ENCODE measurements around the gene ADAMTS12.

ADAMTS12 gene

DNA sequence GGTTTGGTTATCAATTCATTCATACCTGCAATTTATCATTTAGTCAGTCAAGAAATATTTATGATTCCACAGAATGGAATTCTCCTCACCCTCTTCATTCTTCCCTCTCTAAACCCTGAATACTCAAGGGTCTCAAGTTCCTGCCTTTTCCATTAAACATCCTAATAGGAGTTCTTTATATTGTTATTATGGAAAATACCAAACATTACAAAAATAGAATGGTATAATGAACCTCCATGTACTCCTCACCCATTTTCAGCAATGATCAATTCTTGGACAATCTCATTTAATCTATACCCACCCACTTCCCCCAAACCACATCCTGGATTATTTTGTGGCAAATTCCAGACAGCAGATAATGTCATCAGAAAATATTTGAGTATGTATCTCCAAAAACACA lies 74.5 kb downstream of the ADAMTS12 start:
- TF ChIP-seq, protein P1, sequence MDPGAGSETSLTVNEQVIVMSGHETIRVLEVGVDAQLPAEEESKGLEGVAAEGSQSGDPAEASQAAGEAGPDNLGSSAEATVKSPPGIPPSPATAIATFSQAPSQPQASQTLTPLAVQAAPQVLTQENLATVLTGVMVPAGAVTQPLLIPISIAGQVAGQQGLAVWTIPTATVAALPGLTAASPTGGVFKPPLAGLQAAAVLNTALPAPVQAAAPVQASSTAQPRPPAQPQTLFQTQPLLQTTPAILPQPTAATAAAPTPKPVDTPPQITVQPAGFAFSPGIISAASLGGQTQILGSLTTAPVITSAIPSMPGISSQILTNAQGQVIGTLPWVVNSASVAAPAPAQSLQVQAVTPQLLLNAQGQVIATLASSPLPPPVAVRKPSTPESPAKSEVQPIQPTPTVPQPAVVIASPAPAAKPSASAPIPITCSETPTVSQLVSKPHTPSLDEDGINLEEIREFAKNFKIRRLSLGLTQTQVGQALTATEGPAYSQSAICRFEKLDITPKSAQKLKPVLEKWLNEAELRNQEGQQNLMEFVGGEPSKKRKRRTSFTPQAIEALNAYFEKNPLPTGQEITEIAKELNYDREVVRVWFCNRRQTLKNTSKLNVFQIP (CRISPR knock-in tag; IDR thresholded peaks at IDR 0.05; ENCODE audit: borderline replicate concordance, low read depth), result no peak
- no peak for TF ChIP-seq TOX (CRISPR knock-in tag; IDR thresholded peaks at IDR 0.05; ENCODE audit: borderline replicate concordance)
- no peak for TF ChIP-seq ESRRG (CRISPR knock-in tag; IDR thresholded peaks at IDR 0.05)
- TF ChIP-seq PPARA (CRISPR knock-in tag; IDR thresholded peaks at IDR 0.05; ENCODE audit: borderline replicate concordance), result no peak
- no peak for TF ChIP-seq TCF4 (CRISPR knock-in tag; IDR thresholded peaks at IDR 0.05; ENCODE audit: borderline replicate concordance)
- TF ChIP-seq, protein P2, sequence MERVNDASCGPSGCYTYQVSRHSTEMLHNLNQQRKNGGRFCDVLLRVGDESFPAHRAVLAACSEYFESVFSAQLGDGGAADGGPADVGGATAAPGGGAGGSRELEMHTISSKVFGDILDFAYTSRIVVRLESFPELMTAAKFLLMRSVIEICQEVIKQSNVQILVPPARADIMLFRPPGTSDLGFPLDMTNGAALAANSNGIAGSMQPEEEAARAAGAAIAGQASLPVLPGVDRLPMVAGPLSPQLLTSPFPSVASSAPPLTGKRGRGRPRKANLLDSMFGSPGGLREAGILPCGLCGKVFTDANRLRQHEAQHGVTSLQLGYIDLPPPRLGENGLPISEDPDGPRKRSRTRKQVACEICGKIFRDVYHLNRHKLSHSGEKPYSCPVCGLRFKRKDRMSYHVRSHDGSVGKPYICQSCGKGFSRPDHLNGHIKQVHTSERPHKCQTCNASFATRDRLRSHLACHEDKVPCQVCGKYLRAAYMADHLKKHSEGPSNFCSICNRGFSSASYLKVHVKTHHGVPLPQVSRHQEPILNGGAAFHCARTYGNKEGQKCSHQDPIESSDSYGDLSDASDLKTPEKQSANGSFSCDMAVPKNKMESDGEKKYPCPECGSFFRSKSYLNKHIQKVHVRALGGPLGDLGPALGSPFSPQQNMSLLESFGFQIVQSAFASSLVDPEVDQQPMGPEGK (CRISPR knock-in tag; IDR thresholded peaks at IDR 0.05; ENCODE audit: borderline replicate concordance), result no peak
- no peak for TF ChIP-seq ZNF70 (CRISPR knock-in tag; IDR thresholded peaks at IDR 0.05)
- TF ChIP-seq, protein P3, sequence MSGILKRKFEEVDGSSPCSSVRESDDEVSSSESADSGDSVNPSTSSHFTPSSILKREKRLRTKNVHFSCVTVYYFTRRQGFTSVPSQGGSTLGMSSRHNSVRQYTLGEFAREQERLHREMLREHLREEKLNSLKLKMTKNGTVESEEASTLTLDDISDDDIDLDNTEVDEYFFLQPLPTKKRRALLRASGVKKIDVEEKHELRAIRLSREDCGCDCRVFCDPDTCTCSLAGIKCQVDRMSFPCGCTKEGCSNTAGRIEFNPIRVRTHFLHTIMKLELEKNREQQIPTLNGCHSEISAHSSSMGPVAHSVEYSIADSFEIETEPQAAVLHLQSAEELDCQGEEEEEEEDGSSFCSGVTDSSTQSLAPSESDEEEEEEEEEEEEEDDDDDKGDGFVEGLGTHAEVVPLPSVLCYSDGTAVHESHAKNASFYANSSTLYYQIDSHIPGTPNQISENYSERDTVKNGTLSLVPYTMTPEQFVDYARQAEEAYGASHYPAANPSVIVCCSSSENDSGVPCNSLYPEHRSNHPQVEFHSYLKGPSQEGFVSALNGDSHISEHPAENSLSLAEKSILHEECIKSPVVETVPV (CRISPR knock-in tag; IDR thresholded peaks at IDR 0.05), result no peak
- no peak for TF ChIP-seq ARNTL (CRISPR knock-in tag; IDR thresholded peaks at IDR 0.05; ENCODE audit: borderline replicate concordance, low read depth)
- TF ChIP-seq SNAI2 (CRISPR knock-in tag; IDR thresholded peaks at IDR 0.05), result no peak
- no peak for TF ChIP-seq RARB (CRISPR knock-in tag; IDR thresholded peaks at IDR 0.05)

GRCh38 chr5:33816791-33817190 lies 75.0 kb downstream of the ADAMTS12 start:
- no peak for ATAC-seq
- TF ChIP-seq, protein P3 (CRISPR knock-in tag; IDR thresholded peaks at IDR 0.05), result no peak
- TF ChIP-seq ISL1 (CRISPR knock-in tag; IDR thresholded peaks at IDR 0.05) (no peak), CSDC2 (CRISPR knock-in tag; IDR thresholded peaks at IDR 0.05) (no peak), ESRRG (CRISPR knock-in tag; IDR thresholded peaks at IDR 0.05) (no peak), ZFP30 (CRISPR knock-in tag; IDR thresholded peaks at IDR 0.05) (no peak), ZNF70 (CRISPR knock-in tag; IDR thresholded peaks at IDR 0.05) (no peak), ZNF8 (CRISPR knock-in tag; IDR thresholded peaks at IDR 0.05) (no peak), ARNTL (CRISPR knock-in tag; IDR thresholded peaks at IDR 0.05; ENCODE audit: borderline replicate concordance, low read depth) (no peak)
- TF ChIP-seq, protein P2 (CRISPR knock-in tag; IDR thresholded peaks at IDR 0.05; ENCODE audit: borderline replicate concordance), result no peak

More for the DNA sequence above, 74.5 kb downstream of the ADAMTS12 start:
- no peak for ATAC-seq

DNA sequence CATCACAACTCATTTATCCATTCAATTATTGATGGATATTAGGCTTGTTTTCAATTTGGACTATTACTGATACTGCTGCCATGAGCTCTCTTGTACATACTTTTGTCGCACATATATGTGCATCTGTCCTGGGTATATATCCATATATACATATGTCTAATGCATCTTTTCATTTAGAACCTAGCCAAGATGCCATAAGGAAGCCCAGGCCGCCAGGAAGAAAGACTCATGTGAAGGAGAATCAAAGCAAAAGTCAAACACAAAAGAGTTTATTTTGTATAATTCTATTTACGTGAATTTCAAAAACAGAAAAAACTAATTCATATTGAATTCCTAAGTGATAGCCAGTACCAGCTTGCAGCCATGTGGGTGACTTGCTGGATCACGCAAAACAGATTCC lies 79.0 kb downstream of the ADAMTS12 start:
- TF ChIP-seq ESRRG (CRISPR knock-in tag; IDR thresholded peaks at IDR 0.05) (no peak), TCF4 (CRISPR knock-in tag; IDR thresholded peaks at IDR 0.05; ENCODE audit: borderline replicate concordance) (no peak), TOX (CRISPR knock-in tag; IDR thresholded peaks at IDR 0.05; ENCODE audit: borderline replicate concordance) (no peak), GLIS3 (CRISPR knock-in tag; IDR thresholded peaks at IDR 0.05) (no peak), OSR1 (CRISPR knock-in tag; IDR thresholded peaks at IDR 0.05) (no peak), SNAI2 (CRISPR knock-in tag; IDR thresholded peaks at IDR 0.05) (no peak), ZNF70 (CRISPR knock-in tag; IDR thresholded peaks at IDR 0.05) (no peak), BACH2 (CRISPR knock-in tag; IDR thresholded peaks at IDR 0.05; ENCODE audit: borderline replicate concordance) (no peak), RARB (CRISPR knock-in tag; IDR thresholded peaks at IDR 0.05) (no peak), ISL1 (CRISPR knock-in tag; IDR thresholded peaks at IDR 0.05) (no peak), ZFP30 (CRISPR knock-in tag; IDR thresholded peaks at IDR 0.05) (no peak), PPARA (CRISPR knock-in tag; IDR thresholded peaks at IDR 0.05; ENCODE audit: borderline replicate concordance) (no peak), ZNF8 (CRISPR knock-in tag; IDR thresholded peaks at IDR 0.05) (no peak), ARNTL (CRISPR knock-in tag; IDR thresholded peaks at IDR 0.05; ENCODE audit: borderline replicate concordance, low read depth) (no peak), ZFP3 (CRISPR knock-in tag; IDR thresholded peaks at IDR 0.05) (no peak)
- TF ChIP-seq, protein P1 (CRISPR knock-in tag; IDR thresholded peaks at IDR 0.05; ENCODE audit: borderline replicate concordance, low read depth), result no peak
- ATAC-seq, result no peak

Measured in SK-N-SH treated with all-trans-retinoic acid at 6 μM for 48 hours (cell line).